Right lobe of liver (tissue), 6 donors: ENCODE data around the gene TMCC2. TPM values are rescaled to one million over a fixed set of nuclear protein-coding genes. Genes with fewer than 3 reads are reported as not detected.

ENCODE experiments used
- ATAC-seq, 4 donors: fragments of 200-7000 bp; cut with Tn5 transposase; one replicate each; pipeline ENCODE4 v1.9.1; 2020; ENCODE audit warnings: mild to moderate bottlenecking in 4 of 4, moderate library complexity in 4 of 4
- DNase-seq, 3 donors: peaks; one replicate each; pipeline ENCODE4 v3.0.0-alpha.2; 2020
- H3K27ac ChIP-seq, 3 donors: fragments of 200-600 bp; one replicate each; pipeline ENCODE4 v1.8.0; 2022
- H3K27me3 ChIP-seq, 2 donors: fragments of 200-600 bp; one replicate each; pipeline ENCODE4 v1.8.0; 2022
- H3K36me3 ChIP-seq, 4 donors: fragments of 200-600 bp; sonication (generic) in 1 of 4; one replicate each; pipeline versions ENCODE4 v1.5.1 to v1.8.0; 2017 to 2022; ENCODE audit warnings: control low read depth in 1 of 4
- H3K4me1 ChIP-seq, 4 donors: fragments of 200-600 bp; sonication (generic) in 1 of 4; one replicate each; pipeline versions ENCODE4 v1.5.1 to v1.8.0; 2017 to 2022; ENCODE audit warnings: control low read depth in 1 of 4
- H3K4me3 ChIP-seq, 3 donors: fragments of 200-600 bp; one replicate each; pipeline ENCODE4 v1.8.0; 2022
- H3K9me3 ChIP-seq, 4 donors: fragments of 200-600 bp; sonication (generic) in 1 of 4; one replicate each; pipeline versions ENCODE4 v1.5.1 to v1.8.0; 2017 to 2022; ENCODE audit warnings: control low read depth in 1 of 4
- POLR2A ChIP-seq: fragments of 450-650 bp; IDR thresholded peaks from one replicate; pipeline ENCODE4 v1.6.1; 2017; ENCODE audit warnings: antibody characterized with exemption, mild to moderate bottlenecking
- WGBS: methylation state at CpG from one replicate; pipeline ENCODE4 v1.1.6; 2018; ENCODE audit warnings: low coverage, low lambda C conversion rate; ENCODE audit not compliant: insufficient coverage; ENCODE audit errors: missing lambda C conversion rate; 5-methylcytosine and 5-hydroxymethylcytosine counted together
- intact Hi-C, 2 donors: fragments of 100-400 bp; cut with DNase I; formaldehyde crosslinking; loops; one replicate each; pipeline versions ENCODE4 v1.11.2 to v1.14.1; 2022
- total RNA-seq, 6 experiments: library from RNA; depleted of rRNA in 2 of 6; stranded (reverse); fragments of >200 nt in 2 of 6; fragmentation: NEBNext Ultra II Directional in 3 of 6; extraction: Animal tissue kit (Norgen Biotek cat#: 25700) in 3 of 6; gene quantifications; one replicate each; pipeline versions ENCODE4 v1.1.0 to v1.2.4, GENCODE V29; 2016 to 2023
- TF ChIP-seq, protein P1 (sequence below), 4 donors: fragments of 200-600 bp in 3 of 4; fragments of 450-650 bp in 1 of 4; IDR thresholded peaks; one replicate each; pipeline versions ENCODE4 v1.5.1 to v1.8.0; 2016 to 2022; ENCODE audit warnings: antibody characterized with exemption in 4 of 4, mild to moderate bottlenecking in 2 of 4
- donor health status: DM: no; HTN: yes; CAD: no.
- donor health status: DM: no; HTN: no; CAD: no.
- donor health status: DM: no; HTN: no; CAD: no.
- donor health status: DM: no; HTN: yes; CAD: no.
- donor health status: DM: no; HTN: yes; CAD: no.

TMCC2 gene
- total RNA-seq, 6 experiments from 2014 or later = 0.14 to 5.9 (median 0.30) TPM

- H3K9me3 ChIP-seq = no peaks in the 10 kb centered on the region
- peak within 1 kb of the TSS; percentile 90 to 92 (median 91) for H3K27ac ChIP-seq
- no peaks in the 10 kb centered on the region for H3K27me3 ChIP-seq
- WGBS = under 1% methylated on average over 18 of the region's 67 CpGs
- peak within 1 kb of the TSS; percentile 79 to 95 (median 94) for H3K4me3 ChIP-seq
- no peaks in the 10 kb centered on the region for H3K36me3 ChIP-seq
- TF ChIP-seq POLR2A = peak; percentile 87
- TF ChIP-seq, protein P1, sequence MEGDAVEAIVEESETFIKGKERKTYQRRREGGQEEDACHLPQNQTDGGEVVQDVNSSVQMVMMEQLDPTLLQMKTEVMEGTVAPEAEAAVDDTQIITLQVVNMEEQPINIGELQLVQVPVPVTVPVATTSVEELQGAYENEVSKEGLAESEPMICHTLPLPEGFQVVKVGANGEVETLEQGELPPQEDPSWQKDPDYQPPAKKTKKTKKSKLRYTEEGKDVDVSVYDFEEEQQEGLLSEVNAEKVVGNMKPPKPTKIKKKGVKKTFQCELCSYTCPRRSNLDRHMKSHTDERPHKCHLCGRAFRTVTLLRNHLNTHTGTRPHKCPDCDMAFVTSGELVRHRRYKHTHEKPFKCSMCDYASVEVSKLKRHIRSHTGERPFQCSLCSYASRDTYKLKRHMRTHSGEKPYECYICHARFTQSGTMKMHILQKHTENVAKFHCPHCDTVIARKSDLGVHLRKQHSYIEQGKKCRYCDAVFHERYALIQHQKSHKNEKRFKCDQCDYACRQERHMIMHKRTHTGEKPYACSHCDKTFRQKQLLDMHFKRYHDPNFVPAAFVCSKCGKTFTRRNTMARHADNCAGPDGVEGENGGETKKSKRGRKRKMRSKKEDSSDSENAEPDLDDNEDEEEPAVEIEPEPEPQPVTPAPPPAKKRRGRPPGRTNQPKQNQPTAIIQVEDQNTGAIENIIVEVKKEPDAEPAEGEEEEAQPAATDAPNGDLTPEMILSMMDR (IDR thresholded peaks at IDR 0.05) = no peak
- peaks cover 0 to 10% (median 0%) of the 10 kb centered on the region in 4 donors for H3K4me1 ChIP-seq
- intact Hi-C loops = no loop called here
- ATAC-seq = peak; percentile 95 to 98 (median 96)
- peak; percentile 95 for DNase-seq
These were observed 16.4 kb upstream of the TMCC2 start, which contains the start of gene DSTYK for GRCh38 chr1:205211169-205211838. TSS of gene DSTYK (minus strand) at chr1:205211702. CDS start at chr1:205211535, 167 bp downstream.

DNA sequence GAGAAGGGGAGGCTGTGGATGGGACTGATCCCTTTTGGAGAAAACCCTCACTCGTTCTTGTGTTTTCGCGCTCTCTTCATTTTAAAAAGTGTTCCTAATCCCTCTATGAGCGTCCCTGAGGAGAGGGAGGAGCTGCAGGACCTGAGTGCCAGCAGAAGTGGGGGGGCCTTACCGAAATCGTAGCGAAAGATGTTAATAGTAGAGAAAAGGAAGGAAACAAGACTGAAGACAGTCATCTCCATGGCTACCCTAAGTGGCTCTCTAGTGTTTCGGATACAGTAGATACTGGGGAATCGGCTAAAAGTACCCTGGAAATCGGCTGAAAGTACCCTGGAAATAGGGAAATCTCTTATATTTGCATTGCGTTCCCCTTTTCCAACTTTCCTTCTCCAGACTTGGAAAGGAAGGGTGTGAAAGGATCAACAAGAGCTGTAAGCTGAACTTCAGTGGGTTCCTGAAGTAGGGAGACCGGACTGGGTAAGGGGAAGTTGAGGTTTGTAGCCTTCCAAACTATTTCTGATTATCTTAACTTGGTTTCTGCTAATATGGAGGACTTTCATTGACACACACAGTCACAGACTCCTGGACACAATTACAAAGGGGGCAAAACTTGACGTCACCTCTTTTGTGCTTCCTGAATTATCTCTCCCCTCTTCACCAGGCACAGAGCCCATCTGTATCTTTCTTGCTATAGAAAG, 15.8 kb upstream of the TMCC2 start:
- H3K27me3 ChIP-seq = no peaks in the 10 kb centered on the region
- no peak for ATAC-seq
- no peaks in the 10 kb centered on the region for H3K9me3 ChIP-seq
- H3K4me1 ChIP-seq = peaks cover 0 to 10% (median 0%) of the 10 kb centered on the region in 4 donors
- H3K4me3 ChIP-seq = peak overlapping the region; percentile 79 to 95 (median 94)
- peak overlapping the region; percentile 90 to 92 (median 91) for H3K27ac ChIP-seq
- 39% methylated on average over 13 of the region's 13 CpGs for WGBS
- TF ChIP-seq, protein P1 (IDR thresholded peaks at IDR 0.05) = no peak
- no peak for TF ChIP-seq POLR2A
- no peaks in the 10 kb centered on the region for H3K36me3 ChIP-seq
- no peak for DNase-seq
- intact Hi-C loops = no loop called here

DNA sequence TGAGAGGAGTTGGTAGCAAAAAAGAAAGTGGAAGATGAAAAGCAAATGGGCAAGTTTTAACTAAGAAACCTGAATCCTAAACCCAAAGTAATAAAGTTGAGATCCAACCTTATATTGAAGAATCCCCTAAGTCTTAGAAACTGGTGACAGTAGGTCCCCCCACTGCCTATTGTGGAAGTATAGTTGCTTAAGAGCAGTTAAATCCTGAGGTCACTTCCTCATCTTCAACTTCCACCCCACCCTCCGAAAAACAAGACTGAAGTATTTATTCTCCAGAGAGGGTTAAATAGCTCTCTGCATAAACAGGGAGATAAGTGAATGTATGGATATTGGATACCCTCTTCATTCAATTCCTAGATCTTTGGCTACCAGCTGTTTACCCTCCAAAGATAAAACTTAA, 13.0 kb upstream of the TMCC2 start:
- no peaks in the 10 kb centered on the region for H3K9me3 ChIP-seq
- no peak for TF ChIP-seq POLR2A
- TF ChIP-seq, protein P1 (IDR thresholded peaks at IDR 0.05) = no peak
- DNase-seq (no peak), ATAC-seq (no peak)
- no peaks in the 10 kb centered on the region for H3K27me3 ChIP-seq
- H3K27ac ChIP-seq = no peak overlapping the region
- no peaks in the 10 kb centered on the region for H3K36me3 ChIP-seq
- WGBS = 62% methylated on average over 1 of the region's 1 CpG
- peaks cover 0 to 8% (median 0%) of the 10 kb centered on the region in 4 donors for H3K4me1 ChIP-seq
- H3K4me3 ChIP-seq = no peak overlapping the region
- intact Hi-C loops = no loop called here

DNA sequence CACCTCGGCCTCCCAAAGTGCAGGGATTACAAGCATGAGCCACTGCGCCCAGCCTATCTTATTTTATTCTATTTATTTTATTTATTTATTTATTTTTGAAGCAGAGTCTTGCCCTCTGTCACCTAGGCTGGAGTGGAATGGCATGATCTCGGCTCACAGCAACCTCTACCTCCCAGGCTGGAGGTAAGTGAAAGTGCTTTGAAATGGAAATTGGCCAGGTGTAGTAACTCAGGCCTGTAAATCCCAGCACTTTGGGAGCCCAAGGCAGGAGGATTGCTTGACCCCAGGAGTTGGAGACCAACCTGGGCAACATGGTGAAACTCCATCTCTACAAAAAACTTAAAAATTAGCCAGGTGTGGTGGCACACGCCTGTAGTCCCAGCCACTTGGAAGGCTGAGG, 11.2 kb upstream of the TMCC2 start:
- no peak overlapping the region for H3K4me3 ChIP-seq
- no peak overlapping the region for H3K27ac ChIP-seq
- DNase-seq (no peak), ATAC-seq (no peak)
- no peaks in the 10 kb centered on the region for H3K9me3 ChIP-seq
- H3K36me3 ChIP-seq = no peaks in the 10 kb centered on the region
- WGBS = 47% methylated on average over 3 of the region's 4 CpGs
- H3K4me1 ChIP-seq = no peaks in the 10 kb centered on the region
- no peaks in the 10 kb centered on the region for H3K27me3 ChIP-seq
- intact Hi-C loops = no loop called here
- no peak for TF ChIP-seq POLR2A
- TF ChIP-seq, protein P1 (IDR thresholded peaks at IDR 0.05) = no peak
